Measurements from ENCODE around the gene L3MBTL3.

L3MBTL3 gene

GRCh38 chr6:130018292-130018743, at the start of gene L3MBTL3:
L3MBTL3 (plus strand) TSS chr6:130018581; CDS start chr6:130042700, 24,119 bp downstream.
- peak; percentile 74 for DNase-seq (ENCODE audit: low read depth)

- DNase-seq (ENCODE audit: low read depth), result no peak
Measured at GRCh38 chr6:129969064-129969463, 49.3 kb upstream of the L3MBTL3 start.

- DNase-seq (ENCODE audit: low read depth), result no peak
Measured at GRCh38 chr6:129976110-129976509, 42.3 kb upstream of the L3MBTL3 start.

GRCh38 chr6:129978148-129978916, 40.0 kb upstream of the L3MBTL3 start:
- no peak for DNase-seq (ENCODE audit: low read depth)

- DNase-seq (ENCODE audit: low read depth), result no peak
Measured at GRCh38 chr6:129980821-129981220, 37.6 kb upstream of the L3MBTL3 start.

- DNase-seq (ENCODE audit: low read depth), result no peak
Measured at GRCh38 chr6:129981598-129981997, 36.8 kb upstream of the L3MBTL3 start.

- DNase-seq (ENCODE audit: low read depth), result no peak
Measured at GRCh38 chr6:129989396-129989795, 29.0 kb upstream of the L3MBTL3 start.

GRCh38 chr6:129992881-129993280, 25.5 kb upstream of the L3MBTL3 start:
- no peak for DNase-seq (ENCODE audit: low read depth)

- DNase-seq (ENCODE audit: low read depth), result no peak
Measured at GRCh38 chr6:129994410-129994809, 24.0 kb upstream of the L3MBTL3 start.

GRCh38 chr6:129996387-129996786, 22.0 kb upstream of the L3MBTL3 start:
- no peak for DNase-seq (ENCODE audit: low read depth)

- DNase-seq (ENCODE audit: low read depth), result no peak
Measured at GRCh38 chr6:130000526-130001421, 17.6 kb upstream of the L3MBTL3 start.

GRCh38 chr6:130008236-130008873, 10.0 kb upstream of the L3MBTL3 start:
- no peak for DNase-seq (ENCODE audit: low read depth)

- DNase-seq (ENCODE audit: low read depth), result no peak
Measured at GRCh38 chr6:130009146-130009545, 9.2 kb upstream of the L3MBTL3 start.

- no peak for DNase-seq (ENCODE audit: low read depth)
Measured at GRCh38 chr6:130010387-130010786, 8.0 kb upstream of the L3MBTL3 start.

- no peak for DNase-seq (ENCODE audit: low read depth)
Measured at GRCh38 chr6:130012728-130013127, 5.7 kb upstream of the L3MBTL3 start.

- no peak for DNase-seq (ENCODE audit: low read depth)
Measured at GRCh38 chr6:130018744-130019325, 454 bp downstream of the L3MBTL3 start.

GRCh38 chr6:130019326-130020072, 1.1 kb downstream of the L3MBTL3 start:
- no peak for DNase-seq (ENCODE audit: low read depth)

- no peak for DNase-seq (ENCODE audit: low read depth)
Measured at GRCh38 chr6:130020073-130020906, 1.9 kb downstream of the L3MBTL3 start.

GRCh38 chr6:130020907-130021629, 2.7 kb downstream of the L3MBTL3 start:
- peak; percentile 90 for DNase-seq (ENCODE audit: low read depth)

GRCh38 chr6:130026859-130027258, 8.5 kb downstream of the L3MBTL3 start:
- DNase-seq (ENCODE audit: low read depth), result no peak

Measured in stromal cell of bone marrow (primary cell).